BJ (cell line): ENCODE data around the gene RAB22A. TPM values are rescaled to one million over a fixed set of nuclear protein-coding genes. Genes with fewer than 3 reads are reported as not detected.

Experiments
- CTCF ChIA-PET: fragments of 350-600 bp; formaldehyde crosslinking; extraction: SDS; loops from one replicate; lab custom pipeline; 2021; ENCODE audit warnings: antibody characterized with exemption, inconsistent platforms; lab: Yijun Ruan, JAX
- POLR2A ChIA-PET: fragments of 300-600 bp; sonication (Branson Sonifier 250); formaldehyde crosslinking; extraction: SDS; loops from one replicate; lab custom pipeline; 2021; ENCODE audit warnings: antibody characterized with exemption; lab: Charles Lee
- DNase-seq: peaks from one replicate; pipeline ENCODE4 v3.0.0-alpha.2; 2011; ENCODE audit warnings: low read depth
- H3K27me3 ChIP-seq: 2 replicates; pipeline ENCODE4 v1.6.0; 2011; ENCODE audit warnings: low read length; ENCODE audit not compliant: control insufficient read depth, insufficient read depth
- H3K36me3 ChIP-seq: 2 replicates; pipeline ENCODE4 v1.5.1; 2011; ENCODE audit warnings: low read length; ENCODE audit not compliant: control insufficient read depth, insufficient read depth
- H3K4me3 ChIP-seq: 2 replicates; pipeline ENCODE4 v1.5.1; 2011; ENCODE audit warnings: low read depth, mild to moderate bottlenecking, control low read depth, low read length
- polyA plus RNA-seq: library from polyadenylated mRNA; depleted of rRNA; stranded (reverse); fragments of >200 nt; gene quantifications from 2 replicates; pipeline ENCODE4 v1.2.3, GENCODE V29; 2011
- TF ChIP-seq, protein P1 (sequence below): IDR thresholded peaks from 2 replicates; pipeline ENCODE4 v1.5.1; 2011; ENCODE audit warnings: low read depth, mild to moderate bottlenecking, control low read depth, inconsistent platforms, low read length, moderate library complexity; ENCODE audit not compliant: insufficient read depth

RAB22A gene
- polyA plus RNA-seq, 1 experiment, result 7.8 TPM

- ChIA-PET CTCF (interaction anchor here (0.6 to 1.1 kb wide), 3 partner anchors 12 to 72 kb away, joined by 3 read pairs; no protein-coding TSS in a partner anchor), POLR2A (interaction anchor here (0.6 kb wide), 1 partner anchor 55 kb away, joined by 5 read pairs; no protein-coding TSS in a partner anchor)
- DNase-seq, result peak; percentile 23
- TF ChIP-seq, protein P1, sequence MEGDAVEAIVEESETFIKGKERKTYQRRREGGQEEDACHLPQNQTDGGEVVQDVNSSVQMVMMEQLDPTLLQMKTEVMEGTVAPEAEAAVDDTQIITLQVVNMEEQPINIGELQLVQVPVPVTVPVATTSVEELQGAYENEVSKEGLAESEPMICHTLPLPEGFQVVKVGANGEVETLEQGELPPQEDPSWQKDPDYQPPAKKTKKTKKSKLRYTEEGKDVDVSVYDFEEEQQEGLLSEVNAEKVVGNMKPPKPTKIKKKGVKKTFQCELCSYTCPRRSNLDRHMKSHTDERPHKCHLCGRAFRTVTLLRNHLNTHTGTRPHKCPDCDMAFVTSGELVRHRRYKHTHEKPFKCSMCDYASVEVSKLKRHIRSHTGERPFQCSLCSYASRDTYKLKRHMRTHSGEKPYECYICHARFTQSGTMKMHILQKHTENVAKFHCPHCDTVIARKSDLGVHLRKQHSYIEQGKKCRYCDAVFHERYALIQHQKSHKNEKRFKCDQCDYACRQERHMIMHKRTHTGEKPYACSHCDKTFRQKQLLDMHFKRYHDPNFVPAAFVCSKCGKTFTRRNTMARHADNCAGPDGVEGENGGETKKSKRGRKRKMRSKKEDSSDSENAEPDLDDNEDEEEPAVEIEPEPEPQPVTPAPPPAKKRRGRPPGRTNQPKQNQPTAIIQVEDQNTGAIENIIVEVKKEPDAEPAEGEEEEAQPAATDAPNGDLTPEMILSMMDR, result no peak
- no peaks in the 10 kb centered on the region for H3K27me3 ChIP-seq
- H3K4me3 ChIP-seq, result no peak overlapping the region
- peaks cover 9% of the 10 kb centered on the region for H3K36me3 ChIP-seq
Measured at GRCh38 chr20:58342104-58342945, 32.8 kb downstream of the RAB22A start.

- no peak for DNase-seq
- TF ChIP-seq, protein P1, result no peak
Measured at GRCh38 chr20:58344741-58345140, 35.2 kb downstream of the RAB22A start.

GRCh38 chr20:58349570-58349969 lies 40.1 kb downstream of the RAB22A start:
- no peak for DNase-seq
- TF ChIP-seq, protein P1, result peak; percentile 12; the same call in 1 of the 2 replicates
- Histone ChIP-seq H3K27me3 (no peaks in the 10 kb centered on the region), H3K4me3 (no peak overlapping the region), H3K36me3 (peaks cover 11% of the 10 kb centered on the region)
- ChIA-PET CTCF (interaction anchor here (1.0 kb wide), 1 partner anchor 11 kb away, joined by 5 read pairs; no protein-coding TSS in a partner anchor), POLR2A (no interaction called here)

More at GRCh38 chr20:58344741-58345140, 35.2 kb downstream of the RAB22A start:
- Histone ChIP-seq H3K27me3 (no peaks in the 10 kb centered on the region), H3K4me3 (no peak overlapping the region), H3K36me3 (peaks cover 9% of the 10 kb centered on the region)
- ChIA-PET CTCF (no interaction called here), POLR2A (interaction anchor here (0.6 kb wide), 1 partner anchor 16 kb away, joined by 3 read pairs; no protein-coding TSS in a partner anchor)

- TF ChIP-seq, protein P1, result no peak
- CTCF ChIA-PET, result no interaction called here
- no peak overlapping the region for H3K4me3 ChIP-seq
- POLR2A ChIA-PET, result no interaction called here
- H3K27me3 ChIP-seq, result no peaks in the 10 kb centered on the region
- peaks cover 6% of the 10 kb centered on the region for H3K36me3 ChIP-seq
- no peak for DNase-seq
Measured at GRCh38 chr20:58352468-58352867, 43.0 kb downstream of the RAB22A start.

GRCh38 chr20:58359441-58359840 lies 49.9 kb downstream of the RAB22A start:
- ChIA-PET POLR2A (no interaction called here), CTCF (interaction anchor here (1.5 to 1.9 kb wide), 2 partner anchors 10 to 125 kb away, joined by 5 read pairs; no protein-coding TSS in a partner anchor)
- DNase-seq, result no peak
- peaks cover 8% of the 10 kb centered on the region for H3K36me3 ChIP-seq
- no peaks in the 10 kb centered on the region for H3K27me3 ChIP-seq
- TF ChIP-seq, protein P1, result no peak
- no peak overlapping the region for H3K4me3 ChIP-seq
